Measurements from ENCODE around the gene ASTL. TPM values are rescaled to one million over a fixed set of nuclear protein-coding genes. Genes with fewer than 3 reads are reported as not detected.

Gene ASTL
- total RNA-seq, 2 experiments from 2014 or later: 0.34 TPM; not detected in 1

DNA sequence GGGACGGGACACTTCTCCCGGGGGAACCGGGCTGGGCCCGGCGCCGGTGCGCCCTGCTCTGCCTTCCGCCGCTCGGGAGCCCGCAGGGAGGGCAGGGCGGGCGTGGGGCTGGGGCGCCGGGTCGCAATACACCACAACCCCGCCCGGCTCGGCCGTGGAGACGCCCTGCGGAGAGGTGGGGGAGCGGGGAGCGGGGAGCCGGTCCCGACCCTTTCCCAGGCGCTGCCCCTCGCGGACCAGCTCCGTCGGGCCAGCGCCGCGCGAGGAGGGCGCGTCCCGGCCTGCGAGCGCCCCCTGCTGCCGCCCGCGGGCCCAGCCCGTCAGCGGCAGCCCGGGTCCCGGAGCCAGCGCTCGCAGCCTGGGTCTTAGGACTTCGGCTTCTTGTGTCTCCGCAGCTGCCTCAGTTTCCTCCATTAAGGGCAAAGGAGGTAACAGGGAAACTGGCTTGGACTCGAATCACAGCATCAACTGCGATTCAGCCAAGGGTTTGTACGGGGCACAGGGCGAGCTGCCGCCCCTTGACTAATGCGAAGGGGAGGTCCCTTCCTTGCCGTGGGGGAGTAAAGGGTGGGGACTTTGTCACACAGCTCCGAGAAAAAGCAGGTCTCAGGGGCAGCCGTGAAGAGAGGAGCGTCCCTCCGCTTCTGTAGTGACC, 21.3 kb downstream of the ASTL start:
- no peaks in the 10 kb centered on the region for H3K9me3 Mint-ChIP-seq (ENCODE audit: insufficient read depth)
- ATAC-seq (peak; percentile 88), DNase-seq (peak; percentile 64)
- H3K4me1 Mint-ChIP-seq (ENCODE audit: low read depth): peaks cover 30% of the 10 kb centered on the region
- H3K27ac Mint-ChIP-seq: no peak overlapping the region
- no peaks in the 10 kb centered on the region for H3K36me3 Mint-ChIP-seq (ENCODE audit: low read depth)
- H3K4me3 Mint-ChIP-seq: peak overlapping the region; percentile 40
- CTCF ChIA-PET: interaction anchor here (0.6 to 4.3 kb wide), 32 partner anchors 9 to 150 kb away, joined by 3 to 30 read pairs (median 4); partner anchors contain the start of genes ASTL and STARD7
- H3K27me3 Mint-ChIP-seq (ENCODE audit: low read depth): peaks cover 33% of the 10 kb centered on the region
- POLR2A ChIA-PET: interaction anchor here (0.6 to 1.8 kb wide), 4 partner anchors 58 to 125 kb away, joined by 3 to 9 read pairs (median 3); partner anchors contain the start of gene ANKRD36C

DNA sequence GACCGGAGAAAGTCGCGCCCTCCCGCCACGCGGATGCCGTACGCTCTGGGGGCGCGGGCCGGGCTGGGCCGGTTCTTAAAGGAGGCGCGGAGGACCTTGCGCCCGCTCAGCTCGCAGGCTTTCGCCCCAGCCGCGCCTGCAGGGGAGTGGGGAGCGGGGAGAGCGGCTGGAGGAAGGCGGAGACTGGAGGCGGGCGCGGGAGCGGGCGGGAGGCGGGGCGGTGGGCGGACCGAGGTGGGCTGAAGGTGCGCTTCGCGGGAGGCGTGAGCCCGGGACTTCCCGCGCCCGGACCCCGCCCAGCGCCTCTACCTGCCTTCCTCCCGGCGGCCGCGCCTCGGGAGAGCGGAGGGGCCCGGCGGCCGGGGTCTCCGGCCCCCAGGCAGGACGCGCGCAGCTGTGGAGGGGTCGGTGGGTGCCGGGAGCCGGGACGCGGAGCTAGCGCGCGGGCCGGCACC, 21.9 kb downstream of the ASTL start, which contains the start of gene ADRA2B:
Gene ADRA2B (minus strand): TSS at position 148 of the 455 bp plus-strand sequence. CDS start 422 bp downstream, outside the sequence.
- Mint-ChIP-seq H3K27me3 (ENCODE audit: low read depth) (peaks cover 33% of the 10 kb centered on the region), H3K27ac (no peak within 1 kb of the TSS), H3K4me3 (peak within 1 kb of the TSS; percentile 64), H3K36me3 (ENCODE audit: low read depth) (no peaks in the 10 kb centered on the region), H3K9me3 (ENCODE audit: insufficient read depth) (no peaks in the 10 kb centered on the region), H3K4me1 (ENCODE audit: low read depth) (peaks cover 30% of the 10 kb centered on the region)
- DNase-seq (peak; percentile 79), ATAC-seq (peak; percentile 76)
- POLR2A ChIA-PET: interaction anchor here (0.7 to 1.8 kb wide), 3 partner anchors 64 to 125 kb away, joined by 3 to 9 read pairs (median 3); partner anchors contain the start of gene ANKRD36C
- CTCF ChIA-PET: interaction anchor here (0.6 to 4.3 kb wide), 29 partner anchors 8 to 151 kb away, joined by 3 to 30 read pairs (median 5); partner anchors contain the start of genes ASTL and STARD7

DNA sequence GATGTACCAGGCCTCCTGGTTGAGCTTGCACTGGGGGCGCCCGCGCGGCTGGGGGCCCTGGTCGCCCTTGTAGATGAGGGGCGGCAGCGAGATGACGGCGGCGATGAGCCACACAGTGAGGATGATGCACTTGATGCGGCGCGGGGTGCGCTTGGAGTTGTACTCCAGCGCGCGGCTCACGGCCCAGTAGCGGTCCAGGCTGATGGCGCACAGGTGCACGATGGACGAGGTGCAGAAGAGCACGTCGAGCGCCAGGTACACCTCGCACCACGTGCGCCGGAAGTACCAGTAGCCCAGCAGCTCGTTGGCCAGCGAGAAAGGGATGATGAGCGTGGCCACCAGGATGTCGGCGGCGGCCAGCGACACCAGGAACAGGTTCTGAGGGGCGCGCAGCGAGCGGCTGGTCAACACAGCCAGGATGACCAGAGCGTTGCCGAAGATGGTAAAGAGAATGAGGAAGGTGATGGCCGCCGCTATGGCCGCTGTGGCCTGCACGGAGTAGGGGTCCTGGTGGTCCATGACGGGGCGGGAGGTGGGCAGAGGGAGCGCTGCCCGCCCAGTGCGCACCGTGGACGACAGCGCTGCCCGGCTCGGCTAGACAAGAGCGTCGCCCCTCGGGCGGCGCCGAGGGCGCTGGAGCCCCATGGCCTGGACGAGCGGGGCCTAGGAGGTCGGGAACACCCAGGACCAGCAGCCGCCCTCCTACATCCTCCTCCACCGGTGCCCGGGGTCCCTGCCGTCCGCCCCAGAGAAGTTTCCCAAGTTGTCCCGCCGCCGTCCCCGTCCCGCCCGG, 22.5 kb downstream of the ASTL start:
- peaks cover 28% of the 10 kb centered on the region for H3K27me3 Mint-ChIP-seq (ENCODE audit: low read depth)
- CTCF ChIA-PET: interaction anchor here (1.0 to 4.3 kb wide), 10 partner anchors 13 to 123 kb away, joined by 3 to 30 read pairs (median 5); no protein-coding TSS in a partner anchor

DNA sequence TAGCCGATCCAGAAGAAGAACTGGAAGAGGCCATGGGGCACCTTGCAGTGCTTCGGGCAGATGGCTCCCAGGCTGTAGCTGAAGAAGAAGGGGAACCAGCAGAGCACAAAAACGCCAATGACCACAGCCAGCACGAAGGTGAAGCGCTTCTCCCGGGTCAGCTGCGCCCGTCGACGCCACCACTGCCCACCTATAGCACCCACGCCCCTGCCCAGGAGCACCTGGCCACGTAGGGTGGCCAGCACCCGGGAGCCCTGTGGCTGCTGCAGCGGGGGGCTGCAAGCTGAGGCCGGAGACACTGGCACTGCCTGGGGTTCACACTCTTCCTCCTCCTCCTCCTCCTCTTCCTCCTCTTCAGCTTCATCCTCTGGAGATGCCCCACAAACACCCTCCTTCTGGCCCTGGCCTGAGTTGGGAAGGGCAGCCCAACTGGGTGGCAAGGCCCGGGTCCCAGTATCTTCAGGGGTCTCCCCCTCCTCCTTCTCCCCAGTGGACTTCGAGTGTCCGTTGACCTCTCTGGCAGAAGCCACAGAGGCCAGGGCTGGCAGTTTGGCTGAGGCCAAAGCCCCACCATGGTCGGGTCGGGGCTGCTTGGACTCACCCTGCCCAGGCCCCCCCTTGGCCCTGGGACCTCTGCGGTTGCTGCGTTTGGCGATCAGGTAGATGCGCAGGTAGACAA, 23.3 kb downstream of the ASTL start:
- ATAC-seq (no peak), DNase-seq (no peak)
- POLR2A ChIA-PET: no interaction called here
- Mint-ChIP-seq H3K4me1 (ENCODE audit: low read depth) (peaks cover 20% of the 10 kb centered on the region), H3K9me3 (ENCODE audit: insufficient read depth) (no peaks in the 10 kb centered on the region), H3K27me3 (ENCODE audit: low read depth) (peaks cover 20% of the 10 kb centered on the region), H3K4me3 (peak overlapping the region; percentile 64), H3K27ac (no peak overlapping the region), H3K36me3 (ENCODE audit: low read depth) (no peaks in the 10 kb centered on the region)
- CTCF ChIA-PET: interaction anchor here (1.6 to 4.3 kb wide), 3 partner anchors 24 to 123 kb away, joined by 4 to 30 read pairs (median 5); no protein-coding TSS in a partner anchor

More for the DNA sequence above, 22.5 kb downstream of the ASTL start:
- H3K36me3 Mint-ChIP-seq (ENCODE audit: low read depth): no peaks in the 10 kb centered on the region
- peak overlapping the region; percentile 64 for H3K4me3 Mint-ChIP-seq
- DNase-seq (no peak), ATAC-seq (no peak)
- POLR2A ChIA-PET: interaction anchor here (0.8 kb wide), 1 partner anchor 93 kb away, joined by 3 read pairs; no protein-coding TSS in a partner anchor
- no peaks in the 10 kb centered on the region for H3K9me3 Mint-ChIP-seq (ENCODE audit: insufficient read depth)
- peaks cover 28% of the 10 kb centered on the region for H3K4me1 Mint-ChIP-seq (ENCODE audit: low read depth)
- no peak overlapping the region for H3K27ac Mint-ChIP-seq

DNA sequence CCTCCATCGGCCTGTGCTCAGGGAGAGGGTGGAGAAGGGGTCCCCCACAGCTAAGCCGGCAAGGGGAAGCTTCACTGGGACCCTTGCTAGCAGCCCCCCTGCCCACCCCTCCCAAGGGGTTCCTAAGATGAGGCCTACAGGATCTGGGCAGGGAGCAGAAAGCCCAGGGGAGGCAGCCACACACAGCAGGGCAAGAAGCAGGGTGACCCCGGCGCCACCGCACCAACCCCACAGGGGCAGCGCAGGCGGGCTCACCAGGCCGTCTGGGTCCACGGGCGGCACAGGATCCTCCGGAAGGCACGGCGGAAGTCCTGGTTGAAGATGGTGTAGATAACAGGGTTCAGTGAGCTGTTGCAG, 23.8 kb downstream of the ASTL start:
- ChIA-PET CTCF (interaction anchor here (1.6 to 4.3 kb wide), 3 partner anchors 25 to 122 kb away, joined by 4 to 30 read pairs (median 5); no protein-coding TSS in a partner anchor), POLR2A (no interaction called here)
- Mint-ChIP-seq H3K4me1 (ENCODE audit: low read depth) (peaks cover 15% of the 10 kb centered on the region), H3K27ac (no peak overlapping the region), H3K4me3 (no peak overlapping the region), H3K27me3 (ENCODE audit: low read depth) (peaks cover 18% of the 10 kb centered on the region), H3K9me3 (ENCODE audit: insufficient read depth) (no peaks in the 10 kb centered on the region), H3K36me3 (ENCODE audit: low read depth) (no peaks in the 10 kb centered on the region)
- no peak for ATAC-seq
- DNase-seq: no peak

DNA sequence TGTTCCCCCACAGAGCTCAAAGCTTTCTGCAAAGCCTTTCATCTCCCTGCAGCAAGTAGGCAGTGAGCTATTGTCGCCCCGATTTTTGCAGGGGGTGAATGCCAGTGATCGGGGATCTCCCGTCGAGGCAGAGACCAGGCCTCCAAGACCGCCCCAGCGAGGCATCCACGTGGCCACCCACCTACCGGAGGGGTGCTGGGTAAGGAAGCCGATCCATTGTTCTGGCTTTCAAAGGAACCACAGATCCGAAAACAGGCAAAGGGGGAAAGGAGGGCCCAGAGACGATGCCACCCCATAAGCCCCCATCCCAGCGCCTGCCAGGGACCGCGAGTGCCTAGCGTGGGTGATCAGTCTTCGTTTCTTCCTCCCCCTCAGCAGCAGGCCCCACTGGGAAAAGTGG, 24.4 kb downstream of the ASTL start:
- ChIA-PET CTCF (interaction anchor here (1.6 to 4.3 kb wide), 4 partner anchors 26 to 121 kb away, joined by 4 to 30 read pairs (median 6); no protein-coding TSS in a partner anchor), POLR2A (no interaction called here)
- no peak for DNase-seq
- H3K27me3 Mint-ChIP-seq (ENCODE audit: low read depth): peaks cover 17% of the 10 kb centered on the region
- peaks cover 15% of the 10 kb centered on the region for H3K4me1 Mint-ChIP-seq (ENCODE audit: low read depth)
- no peaks in the 10 kb centered on the region for H3K9me3 Mint-ChIP-seq (ENCODE audit: insufficient read depth)
- H3K4me3 Mint-ChIP-seq: no peak overlapping the region
- H3K36me3 Mint-ChIP-seq (ENCODE audit: low read depth): no peaks in the 10 kb centered on the region
- no peak for ATAC-seq
- H3K27ac Mint-ChIP-seq: no peak overlapping the region

DNA sequence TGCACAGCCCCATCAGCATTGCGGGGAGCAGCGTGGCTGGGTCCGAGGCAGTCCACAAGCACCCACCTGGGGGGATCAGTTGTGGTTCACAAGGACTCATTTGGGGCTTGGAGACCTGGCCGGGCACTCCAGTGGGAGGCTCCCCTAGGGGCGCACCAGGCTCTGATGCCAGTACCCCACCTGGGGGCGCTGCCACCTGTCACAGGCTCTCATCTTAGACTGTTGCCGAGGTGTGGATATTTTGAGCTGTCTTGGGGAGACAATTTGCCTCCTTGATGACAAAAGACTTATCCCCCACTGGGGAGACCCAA, 25.0 kb downstream of the ASTL start:
- Mint-ChIP-seq H3K27me3 (ENCODE audit: low read depth) (peaks cover 15% of the 10 kb centered on the region), H3K4me3 (no peak overlapping the region), H3K9me3 (ENCODE audit: insufficient read depth) (no peaks in the 10 kb centered on the region), H3K36me3 (ENCODE audit: low read depth) (no peaks in the 10 kb centered on the region), H3K4me1 (ENCODE audit: low read depth) (peaks cover 15% of the 10 kb centered on the region), H3K27ac (no peak overlapping the region)
- CTCF ChIA-PET: interaction anchor here (0.6 to 4.3 kb wide), 7 partner anchors 26 to 122 kb away, joined by 3 to 30 read pairs (median 4); partner anchors contain the start of gene ANKRD36C
- no peak for ATAC-seq
- DNase-seq: no peak
- POLR2A ChIA-PET: no interaction called here

DNA sequence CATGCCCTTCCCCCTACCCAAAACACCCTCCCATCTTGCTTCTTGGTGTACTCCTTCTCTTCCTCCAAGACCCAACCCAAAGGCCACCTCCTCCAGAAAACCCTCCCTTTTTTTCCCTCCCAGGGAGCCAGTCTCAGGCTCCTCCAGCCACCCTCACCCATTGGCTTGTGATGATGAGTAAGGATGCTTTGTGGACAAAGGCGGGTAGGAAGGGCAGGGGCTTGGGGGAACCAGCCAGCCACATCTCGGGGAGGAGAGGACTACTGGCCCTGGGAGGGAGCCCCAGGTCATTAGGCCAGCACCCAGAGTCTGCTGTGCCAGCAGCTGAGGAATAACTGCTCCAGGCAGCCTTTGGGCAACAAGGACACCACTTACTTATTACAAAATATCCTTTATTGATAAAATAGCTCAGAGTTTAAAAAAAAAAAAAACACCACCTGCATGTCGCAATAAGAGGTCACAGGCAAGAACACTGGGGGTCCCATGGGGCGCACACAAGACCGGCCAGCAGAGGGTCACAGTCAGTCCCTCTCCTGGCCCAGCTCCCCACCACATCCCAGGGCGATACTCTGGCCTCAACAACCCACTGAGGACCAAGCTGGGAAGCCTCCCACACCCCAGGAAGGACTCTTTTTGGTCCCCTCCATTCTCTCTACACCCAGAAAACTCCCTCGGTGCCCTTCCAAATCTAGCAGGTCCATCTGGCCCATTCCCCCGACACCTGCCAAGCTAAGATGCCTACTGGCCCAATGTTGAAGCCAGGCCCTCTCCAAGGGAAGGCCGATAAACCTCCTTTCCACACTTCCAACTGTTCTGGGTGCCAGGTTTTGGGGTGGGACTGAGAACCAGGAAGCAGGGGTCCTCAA, 25.6 kb downstream of the ASTL start:
- Mint-ChIP-seq H3K27me3 (ENCODE audit: low read depth) (peaks cover 15% of the 10 kb centered on the region), H3K4me3 (no peak overlapping the region), H3K27ac (no peak overlapping the region), H3K4me1 (ENCODE audit: low read depth) (peaks cover 11% of the 10 kb centered on the region), H3K36me3 (ENCODE audit: low read depth) (no peaks in the 10 kb centered on the region), H3K9me3 (ENCODE audit: insufficient read depth) (no peaks in the 10 kb centered on the region)
- ATAC-seq (no peak), DNase-seq (no peak)
- CTCF ChIA-PET: interaction anchor here (0.6 to 2.1 kb wide), 4 partner anchors 62 to 121 kb away, joined by 3 to 6 read pairs (median 3); partner anchors contain the start of gene ANKRD36C
- POLR2A ChIA-PET: no interaction called here

DNA sequence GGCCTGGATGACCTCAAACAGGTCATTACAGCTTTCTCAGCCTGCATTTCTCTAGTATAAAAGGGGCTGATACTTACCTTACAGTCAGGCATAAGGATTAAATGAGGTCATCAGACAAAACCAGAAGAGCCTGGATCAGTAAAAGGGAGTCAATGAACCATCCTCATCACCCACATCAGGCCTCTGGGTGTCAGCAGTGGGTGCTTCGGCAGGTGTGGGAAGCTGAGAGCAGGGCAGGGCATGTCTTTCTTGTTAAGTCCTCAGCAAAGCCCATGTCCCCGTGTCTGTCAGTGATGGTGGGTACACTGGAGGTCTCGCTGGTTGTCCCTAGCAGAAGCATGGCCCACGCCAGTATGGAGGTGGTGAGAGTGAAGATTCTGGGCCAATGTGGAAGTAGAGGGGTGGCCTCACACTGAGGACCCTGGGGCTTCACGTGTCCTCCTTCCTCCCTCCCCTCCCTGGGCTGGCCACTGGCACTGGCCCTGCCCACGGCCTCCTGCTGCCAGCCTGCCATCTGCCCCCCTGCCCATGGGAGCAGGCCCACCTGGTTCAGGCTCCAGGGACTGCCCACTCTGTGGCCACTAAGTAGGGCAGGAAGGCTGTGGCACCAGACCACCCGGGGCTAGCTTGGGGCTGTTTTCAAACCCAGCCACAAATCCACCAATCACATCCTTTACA, 26.3 kb downstream of the ASTL start:
- DNase-seq: no peak
- ChIA-PET POLR2A (no interaction called here), CTCF (interaction anchor here (1.1 to 2.1 kb wide), 4 partner anchors 63 to 119 kb away, joined by 3 to 9 read pairs (median 6); no protein-coding TSS in a partner anchor)
- ATAC-seq: no peak
- Mint-ChIP-seq H3K4me3 (no peak overlapping the region), H3K36me3 (ENCODE audit: low read depth) (no peaks in the 10 kb centered on the region), H3K9me3 (ENCODE audit: insufficient read depth) (no peaks in the 10 kb centered on the region), H3K4me1 (ENCODE audit: low read depth) (peaks cover 4% of the 10 kb centered on the region), H3K27ac (no peak overlapping the region), H3K27me3 (ENCODE audit: low read depth) (peaks cover 15% of the 10 kb centered on the region)

DNA sequence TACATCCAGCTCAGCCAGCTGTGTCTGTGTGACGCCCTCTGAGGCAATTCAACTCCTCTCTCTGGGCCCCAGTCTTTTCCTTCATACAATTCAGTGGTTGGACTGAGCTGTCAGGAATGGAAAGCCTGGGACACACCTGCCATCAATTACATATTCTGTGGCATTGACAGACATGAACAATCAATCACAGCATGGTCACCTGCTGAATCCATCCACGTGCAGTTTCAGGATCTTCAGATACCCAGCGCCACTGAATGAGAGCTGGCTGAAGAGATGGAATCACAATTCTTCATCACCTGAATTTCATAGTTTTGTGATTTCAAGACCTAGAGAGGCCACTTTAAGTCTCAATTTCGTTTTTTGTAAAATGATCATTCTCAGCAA, 27.1 kb downstream of the ASTL start:
- H3K4me1 Mint-ChIP-seq (ENCODE audit: low read depth): peaks cover 4% of the 10 kb centered on the region
- DNase-seq (no peak), ATAC-seq (no peak)
- no peaks in the 10 kb centered on the region for H3K36me3 Mint-ChIP-seq (ENCODE audit: low read depth)
- no peak overlapping the region for H3K27ac Mint-ChIP-seq
- no peaks in the 10 kb centered on the region for H3K9me3 Mint-ChIP-seq (ENCODE audit: insufficient read depth)
- peaks cover 14% of the 10 kb centered on the region for H3K27me3 Mint-ChIP-seq (ENCODE audit: low read depth)
- ChIA-PET POLR2A (no interaction called here), CTCF (interaction anchor here (1.8 kb wide), 2 partner anchors 64 to 119 kb away, joined by 6 to 9 read pairs; no protein-coding TSS in a partner anchor)
- no peak overlapping the region for H3K4me3 Mint-ChIP-seq

Measured in activated CD8-positive, alpha-beta T cell treated with anti-CD3 and anti-CD28 coated beads, Interleukin-2, amount 10 ng/mL, durations not matched to agents 7 days and 5 days (primary cell).